Vagina (tissue), 2 donors: Measurements from ENCODE around the gene RRP8. TPM values are rescaled to one million over a fixed set of nuclear protein-coding genes. Genes with fewer than 3 reads are reported as not detected.

Source experiments
- DNase-seq, 2 donors: peaks; one replicate each; pipeline ENCODE4 v3.0.0-alpha.2; 2017; ENCODE audit errors: extremely low spot score in 2 of 2
- H3K27ac ChIP-seq: fragments of 200-600 bp; sonication (generic); one replicate; pipeline ENCODE4 v1.5.1; 2019
- H3K27me3 ChIP-seq: fragments of 200-600 bp; sonication (generic); one replicate; pipeline ENCODE4 v1.5.1; 2019
- H3K36me3 ChIP-seq, 2 donors: fragments of 200-600 bp; sonication (generic); one replicate each; pipeline ENCODE4 v1.5.1; 2017 to 2019
- H3K4me1 ChIP-seq: fragments of 200-600 bp; sonication (generic); one replicate; pipeline ENCODE4 v1.5.1; 2019
- H3K4me3 ChIP-seq, 2 donors: fragments of 200-600 bp; sonication (generic); 1 replicate in 1 of 2; 2 replicates in 1 of 2; pipeline ENCODE4 v1.5.1; 2016 to 2019
- H3K9me3 ChIP-seq: fragments of 200-600 bp; sonication (generic); one replicate; pipeline ENCODE4 v1.5.1; 2019
- CTCF ChIP-seq, 3 experiments: fragments of 450-650 bp in 2 of 3; fragments of 200-600 bp in 1 of 3; sonication (generic) in 1 of 3; IDR thresholded peaks; one replicate each; pipeline ENCODE4 v1.5.1; 2017 to 2019; ENCODE audit warnings: antibody characterized with exemption in 3 of 3, mild to moderate bottlenecking in 2 of 3, moderate library complexity in 2 of 3
- POLR2A ChIP-seq, 2 donors: fragments of 450-650 bp; IDR thresholded peaks; one replicate each; pipeline ENCODE4 v1.6.1; 2017; ENCODE audit warnings: antibody characterized with exemption in 2 of 2, mild to moderate bottlenecking in 2 of 2, moderate library complexity in 2 of 2
- POLR2AphosphoS5 ChIP-seq, 2 donors: sonication (generic); formaldehyde crosslinking; IDR thresholded peaks; one replicate each; pipeline ENCODE4 v1.9.0; 2017; ENCODE audit warnings: antibody characterized with exemption in 2 of 2, mild to moderate bottlenecking in 2 of 2, low read depth in 1 of 2; ENCODE audit not compliant: insufficient read depth in 1 of 2
- intact Hi-C: fragments of 100-400 bp; cut with DNase I; formaldehyde crosslinking; loops from one replicate; pipeline ENCODE4 v1.15.1; 2023
- total RNA-seq: library from RNA; depleted of rRNA; stranded (reverse); fragments of >200 nt; gene quantifications from one replicate; pipeline ENCODE4 v1.2.3, GENCODE V29; 2016

Gene RRP8
- total RNA-seq, 1 donor from 2014 or later: 10.3 TPM

GRCh38 chr11:6568191-6568918 lies 35.1 kb downstream of the RRP8 start:
- no peak for DNase-seq

GRCh38 chr11:6567371-6567745 lies 36.1 kb downstream of the RRP8 start:
- H3K36me3 ChIP-seq: no peaks in the 10 kb centered on the region

More at GRCh38 chr11:6568191-6568918, 35.1 kb downstream of the RRP8 start:
- no peaks in the 10 kb centered on the region for H3K27me3 ChIP-seq
- no peak overlapping the region for H3K27ac ChIP-seq
- intact Hi-C loops: no loop called here
- H3K4me3 ChIP-seq: no peak overlapping the region
- no peaks in the 10 kb centered on the region for H3K9me3 ChIP-seq
- H3K4me1 ChIP-seq: peaks cover 7% of the 10 kb centered on the region
- no peak for TF ChIP-seq CTCF (IDR thresholded peaks at IDR 0.05)
- no peak for TF ChIP-seq POLR2AphosphoS5 (IDR thresholded peaks at IDR 0.05; ENCODE audit: insufficient read depth in 1 of 2, low read depth in 1 of 2)
- TF ChIP-seq POLR2A (IDR thresholded peaks at IDR 0.05): no peak
- H3K36me3 ChIP-seq: no peaks in the 10 kb centered on the region

GRCh38 chr11:6566704-6567370 lies 36.6 kb downstream of the RRP8 start:
- TF ChIP-seq POLR2AphosphoS5 (IDR thresholded peaks at IDR 0.05; ENCODE audit: insufficient read depth in 1 of 2, low read depth in 1 of 2): no peak
- no peak for TF ChIP-seq POLR2A (IDR thresholded peaks at IDR 0.05)
- no peak for TF ChIP-seq CTCF (IDR thresholded peaks at IDR 0.05)
- no peaks in the 10 kb centered on the region for H3K36me3 ChIP-seq
- H3K4me3 ChIP-seq: no peak overlapping the region
- peaks cover 7% of the 10 kb centered on the region for H3K4me1 ChIP-seq
- no peaks in the 10 kb centered on the region for H3K9me3 ChIP-seq
- DNase-seq: no peak
- H3K27ac ChIP-seq: no peak overlapping the region
- intact Hi-C loops: no loop called here
- no peaks in the 10 kb centered on the region for H3K27me3 ChIP-seq

More at GRCh38 chr11:6567371-6567745, 36.1 kb downstream of the RRP8 start:
- TF ChIP-seq CTCF (IDR thresholded peaks at IDR 0.05) (no peak), POLR2A (IDR thresholded peaks at IDR 0.05) (no peak), POLR2AphosphoS5 (IDR thresholded peaks at IDR 0.05; ENCODE audit: insufficient read depth in 1 of 2, low read depth in 1 of 2) (no peak)
- no peak overlapping the region for H3K4me3 ChIP-seq
- no peaks in the 10 kb centered on the region for H3K9me3 ChIP-seq
- no peaks in the 10 kb centered on the region for H3K27me3 ChIP-seq
- H3K27ac ChIP-seq: no peak overlapping the region
- intact Hi-C loops: no loop called here
- H3K4me1 ChIP-seq: peaks cover 7% of the 10 kb centered on the region
- DNase-seq: no peak

GRCh38 chr11:6565988-6566703 lies 37.3 kb downstream of the RRP8 start:
- H3K36me3 ChIP-seq: no peaks in the 10 kb centered on the region
- H3K9me3 ChIP-seq: no peaks in the 10 kb centered on the region
- intact Hi-C loops: no loop called here
- no peak for TF ChIP-seq CTCF (IDR thresholded peaks at IDR 0.05)
- no peak for TF ChIP-seq POLR2AphosphoS5 (IDR thresholded peaks at IDR 0.05; ENCODE audit: insufficient read depth in 1 of 2, low read depth in 1 of 2)
- H3K4me3 ChIP-seq: no peak overlapping the region
- no peak for DNase-seq
- no peaks in the 10 kb centered on the region for H3K27me3 ChIP-seq
- peaks cover 7% of the 10 kb centered on the region for H3K4me1 ChIP-seq
- H3K27ac ChIP-seq: no peak overlapping the region
